Naive B cell (primary cell): ENCODE data around the gene MAP2K2. TPM values are rescaled to one million over a fixed set of nuclear protein-coding genes. Genes with fewer than 3 reads are reported as not detected.
A peak's percentile ranks its signal among the peaks of the same experiment; 100 is the strongest.
"Not testable (repeated sequence)": the region's sequence is repeated elsewhere in the genome, so short reads cannot be mapped to it uniquely, and the experiment has no call there.

Experiments
- ATAC-seq, 2 donors: fragments of 150-1000 bp; cut with Tn5 transposase; 2 replicates each; pipeline ENCODE4 v1.10.0; 2021; ENCODE audit warnings: low read depth in 2 of 2, mild to moderate bottlenecking in 2 of 2, moderate library complexity in 2 of 2
- DNase-seq: peaks from one replicate; pipeline ENCODE4 v3.0.0; 2022
- H3K27ac Mint-ChIP-seq, 6 donors: one replicate each; pipeline ENCODE4 v1.8.0; 2020 to 2022; ENCODE audit warnings: mild to moderate bottlenecking in 6 of 6, mixed read lengths in 6 of 6, moderate library complexity in 5 of 6, inconsistent platforms in 2 of 6
- H3K27me3 Mint-ChIP-seq, 3 donors: one replicate each; pipeline ENCODE4 v1.8.0; 2021 to 2022; ENCODE audit warnings: mixed read lengths in 3 of 3, mild to moderate bottlenecking in 1 of 3
- H3K36me3 Mint-ChIP-seq, 2 donors: one replicate each; pipeline ENCODE4 v1.8.0; 2020 to 2022; ENCODE audit warnings: mixed read lengths in 2 of 2, inconsistent platforms in 1 of 2, mild to moderate bottlenecking in 1 of 2
- H3K4me1 Mint-ChIP-seq, 3 donors: one replicate each; pipeline ENCODE4 v1.8.0; 2020 to 2022; ENCODE audit warnings: mixed read lengths in 3 of 3, inconsistent platforms in 1 of 3, mild to moderate bottlenecking in 1 of 3, moderate library complexity in 1 of 3
- H3K4me3 Mint-ChIP-seq, 8 donors: one replicate each; pipeline ENCODE4 v1.8.0; 2020 to 2022; ENCODE audit warnings: mild to moderate bottlenecking in 8 of 8, mixed read lengths in 8 of 8, moderate library complexity in 8 of 8, inconsistent platforms in 2 of 8
- H3K9me3 Mint-ChIP-seq, 7 donors: one replicate each; pipeline ENCODE4 v1.8.0; 2020 to 2022; ENCODE audit warnings: mixed read lengths in 7 of 7, mild to moderate bottlenecking in 5 of 7, inconsistent platforms in 2 of 7, moderate library complexity in 1 of 7
- polyA plus RNA-seq, 6 donors: library from polyadenylated mRNA; unstranded; fragments of 300-500 nt; fragmentation: Illumina TruSeq; gene quantifications; one replicate each; pipeline ENCODE4 v1.2.3, GENCODE V29; 2021; ENCODE audit warnings: low read depth in 6 of 6

Gene MAP2K2
- polyA plus RNA-seq, 6 donors from 2014 or later: 50.3 to 88.0 (median 69.5) TPM

DNA sequence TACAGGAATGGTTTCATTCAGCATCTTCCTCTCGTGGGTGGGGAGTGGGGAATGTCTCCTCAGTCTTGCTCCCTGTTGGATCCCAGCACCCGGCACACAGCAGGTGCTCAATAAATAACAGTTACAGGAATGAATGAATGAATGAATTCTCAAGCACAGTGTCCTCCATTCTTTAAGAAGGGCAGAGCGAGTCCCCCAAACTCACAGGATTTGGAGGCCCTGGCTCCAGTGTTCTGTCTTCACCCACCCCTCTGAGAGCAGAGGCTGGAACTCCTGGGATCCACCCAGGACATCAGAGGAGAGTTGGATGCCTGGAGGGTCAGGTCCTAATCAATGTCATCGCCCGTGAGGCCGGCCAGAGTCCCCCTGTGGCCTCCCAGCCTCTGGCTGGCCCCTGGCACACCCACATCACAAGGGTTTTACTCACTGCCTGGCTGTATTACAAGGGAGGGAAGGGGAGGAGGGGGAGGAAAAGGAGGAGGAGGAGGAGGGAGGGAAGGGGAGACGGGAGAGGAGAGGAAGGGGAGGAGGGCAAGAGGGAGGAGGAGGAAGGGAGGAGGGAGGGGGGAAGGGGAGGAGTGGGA, 20.8 kb upstream of the MAP2K2 start:
- H3K4me1 Mint-ChIP-seq: peaks cover 2 to 9% (median 9%) of the 10 kb centered on the region in 3 donors
- ATAC-seq: no peak
- H3K9me3 Mint-ChIP-seq: peaks cover 0 to 1% (median 0%) of the 10 kb centered on the region in 7 donors
- H3K27me3 Mint-ChIP-seq: peaks cover 4 to 46% (median 14%) of the 10 kb centered on the region in 3 donors
- no peak for DNase-seq
- H3K27ac Mint-ChIP-seq: peak overlapping the region in 1 of 6 donors; percentile 6
- peak overlapping the region in 1 of 8 donors; percentile 42 for H3K4me3 Mint-ChIP-seq
- no peaks in the 10 kb centered on the region for H3K36me3 Mint-ChIP-seq

GRCh38 chr19:4142916-4143315, 19.0 kb upstream of the MAP2K2 start:
- not testable (repeated sequence) for H3K9me3 Mint-ChIP-seq, H3K4me3 Mint-ChIP-seq, ATAC-seq, DNase-seq, H3K36me3 Mint-ChIP-seq, H3K27ac Mint-ChIP-seq
- peaks cover 8 to 16% (median 14%) of the 10 kb centered on the region in 3 donors for H3K4me1 Mint-ChIP-seq
- peaks cover 4 to 38% (median 9%) of the 10 kb centered on the region in 3 donors for H3K27me3 Mint-ChIP-seq

DNA sequence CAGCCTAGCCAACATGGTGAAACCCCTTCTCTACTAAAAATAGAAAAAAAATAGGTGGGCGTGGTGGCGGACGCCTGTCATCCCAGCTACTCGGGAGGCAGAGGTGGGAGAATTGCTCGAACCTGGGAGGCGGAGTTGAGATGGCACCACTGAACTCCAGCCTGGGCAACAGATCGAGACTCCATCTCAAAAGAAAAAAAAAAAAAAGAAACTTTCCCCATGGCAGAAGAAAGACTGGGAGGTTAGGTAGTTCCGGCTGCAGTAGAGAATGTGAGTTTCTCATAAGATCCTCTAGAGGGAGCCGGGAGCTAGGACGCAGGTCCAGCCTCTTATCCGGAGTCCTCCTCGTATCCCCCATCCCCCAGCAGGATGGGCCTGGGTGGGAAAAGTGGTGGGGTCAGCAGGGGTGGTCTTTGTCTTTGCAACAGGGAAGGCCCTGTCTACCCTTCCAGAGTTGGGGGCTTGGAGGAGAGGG, 16.4 kb upstream of the MAP2K2 start:
- H3K4me1 Mint-ChIP-seq: peaks cover 8 to 16% (median 14%) of the 10 kb centered on the region in 3 donors
- H3K36me3 Mint-ChIP-seq: no peaks in the 10 kb centered on the region
- peak overlapping the region in 1 of 6 donors; percentile 82 for H3K27ac Mint-ChIP-seq
- no peak overlapping the region for H3K4me3 Mint-ChIP-seq
- no peaks in the 10 kb centered on the region for H3K9me3 Mint-ChIP-seq
- ATAC-seq (peak; percentile 80 to 82), DNase-seq (no peak)
- H3K27me3 Mint-ChIP-seq: peaks cover 0 to 20% (median 4%) of the 10 kb centered on the region in 3 donors

- DNase-seq (peak; percentile 75), ATAC-seq (peak; percentile 88 to 89)
- peaks cover 8 to 16% (median 14%) of the 10 kb centered on the region in 3 donors for H3K4me1 Mint-ChIP-seq
- peak overlapping the region in 2 of 6 donors; percentile 6 to 20 for H3K27ac Mint-ChIP-seq
- peaks cover 0 to 18% (median 4%) of the 10 kb centered on the region in 3 donors for H3K27me3 Mint-ChIP-seq
- H3K9me3 Mint-ChIP-seq: no peaks in the 10 kb centered on the region
- peak overlapping the region in 4 of 8 donors; percentile 4 to 38 (median 25) for H3K4me3 Mint-ChIP-seq
- H3K36me3 Mint-ChIP-seq: no peaks in the 10 kb centered on the region
Measured at GRCh38 chr19:4139614-4140236, 15.8 kb upstream of the MAP2K2 start.

DNA sequence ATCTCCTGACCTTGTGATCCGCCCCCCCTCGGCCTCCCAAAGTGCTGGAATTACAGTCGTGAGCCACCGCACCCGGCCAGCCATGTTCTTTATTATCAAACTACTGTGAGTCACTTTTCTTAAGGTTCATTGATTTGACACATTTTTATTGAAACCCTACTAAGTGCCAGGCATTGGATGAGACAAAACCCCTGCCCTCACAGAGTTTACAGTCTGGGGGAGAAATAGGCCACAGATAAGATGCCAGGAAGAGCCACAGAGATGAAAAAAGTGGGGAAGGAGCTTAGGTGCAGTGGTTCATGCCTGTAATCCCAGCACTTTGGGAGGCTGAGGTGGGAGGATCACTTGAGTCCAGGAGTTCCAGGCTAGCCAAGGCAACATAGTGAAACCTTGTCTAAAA, 14.5 kb upstream of the MAP2K2 start:
- Mint-ChIP-seq H3K27ac (no peak overlapping the region), H3K4me3 (no peak overlapping the region), H3K27me3 (peaks cover 0 to 8% (median 0%) of the 10 kb centered on the region in 3 donors), H3K36me3 (no peaks in the 10 kb centered on the region), H3K9me3 (no peaks in the 10 kb centered on the region), H3K4me1 (peaks cover 8 to 16% (median 14%) of the 10 kb centered on the region in 3 donors)
- no peak for ATAC-seq
- DNase-seq: no peak

DNA sequence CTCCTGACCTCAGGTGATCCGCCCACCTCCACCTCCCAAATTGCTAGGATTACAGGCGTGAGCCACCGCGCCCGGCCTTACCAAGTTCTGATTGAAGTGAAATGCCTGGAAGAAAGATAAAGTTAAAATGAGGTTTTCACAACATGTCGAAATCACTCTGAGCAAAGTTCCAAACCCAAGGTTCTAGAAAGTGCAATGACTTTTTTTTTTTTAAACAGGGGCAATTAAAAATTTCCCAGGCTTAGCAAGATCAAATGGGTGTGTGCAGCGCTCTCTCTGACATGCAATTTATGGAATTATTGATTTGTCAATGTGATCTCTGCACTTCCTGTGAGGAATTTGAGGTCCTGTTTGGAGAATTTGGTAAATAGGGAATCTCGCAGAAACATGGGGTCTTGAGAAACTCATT, 12.8 kb upstream of the MAP2K2 start:
- ATAC-seq (no peak), DNase-seq (no peak)
- no peak overlapping the region for H3K4me3 Mint-ChIP-seq
- no peaks in the 10 kb centered on the region for H3K9me3 Mint-ChIP-seq
- no peak overlapping the region for H3K27ac Mint-ChIP-seq
- H3K27me3 Mint-ChIP-seq: peaks cover 0 to 5% (median 0%) of the 10 kb centered on the region in 3 donors
- H3K4me1 Mint-ChIP-seq: peaks cover 8 to 16% (median 14%) of the 10 kb centered on the region in 3 donors
- no peaks in the 10 kb centered on the region for H3K36me3 Mint-ChIP-seq

- H3K9me3 Mint-ChIP-seq, ATAC-seq, H3K27ac Mint-ChIP-seq, H3K4me3 Mint-ChIP-seq, H3K36me3 Mint-ChIP-seq, DNase-seq: not testable (repeated sequence)
- Mint-ChIP-seq H3K4me1 (peaks cover 8 to 13% (median 11%) of the 10 kb centered on the region in 3 donors), H3K27me3 (peaks cover 8 to 14% (median 8%) of the 10 kb centered on the region in 3 donors)
Measured at GRCh38 chr19:4135386-4135785, 11.5 kb upstream of the MAP2K2 start.

DNA sequence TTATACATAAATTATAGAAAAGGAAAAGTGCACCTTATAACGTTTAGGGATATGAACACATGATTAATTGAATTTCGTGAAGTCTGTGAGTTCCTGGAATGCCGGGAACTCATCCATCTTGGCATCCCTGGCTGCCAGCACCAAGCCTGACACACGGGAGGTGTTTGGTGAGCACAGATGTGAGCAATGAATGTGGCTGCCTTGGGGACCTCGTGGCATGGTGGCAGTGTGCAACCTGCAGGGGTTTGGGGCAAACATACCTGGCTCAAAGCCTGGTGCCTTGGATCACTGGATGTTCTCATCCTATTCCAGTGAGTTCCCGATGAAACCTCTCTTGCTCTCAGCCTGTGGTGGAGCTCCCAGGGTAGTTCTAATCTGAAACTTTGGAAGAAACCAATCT, 10.4 kb upstream of the MAP2K2 start:
- H3K4me3 Mint-ChIP-seq: no peak overlapping the region
- peaks cover under 1 to 3% (median 2%) of the 10 kb centered on the region in 3 donors for H3K4me1 Mint-ChIP-seq
- DNase-seq: no peak
- no peak for ATAC-seq
- H3K27me3 Mint-ChIP-seq: peaks cover 8 to 16% (median 8%) of the 10 kb centered on the region in 3 donors
- no peak overlapping the region for H3K27ac Mint-ChIP-seq
- H3K9me3 Mint-ChIP-seq: no peaks in the 10 kb centered on the region
- no peaks in the 10 kb centered on the region for H3K36me3 Mint-ChIP-seq

GRCh38 chr19:4130744-4131438, 7.0 kb upstream of the MAP2K2 start:
- Mint-ChIP-seq H3K4me1 (no peaks in the 10 kb centered on the region), H3K9me3 (no peaks in the 10 kb centered on the region), H3K36me3 (no peaks in the 10 kb centered on the region), H3K27me3 (peaks cover 8 to 16% (median 8%) of the 10 kb centered on the region in 3 donors), H3K27ac (no peak overlapping the region), H3K4me3 (no peak overlapping the region)
- DNase-seq: no peak
- no peak for ATAC-seq

DNA sequence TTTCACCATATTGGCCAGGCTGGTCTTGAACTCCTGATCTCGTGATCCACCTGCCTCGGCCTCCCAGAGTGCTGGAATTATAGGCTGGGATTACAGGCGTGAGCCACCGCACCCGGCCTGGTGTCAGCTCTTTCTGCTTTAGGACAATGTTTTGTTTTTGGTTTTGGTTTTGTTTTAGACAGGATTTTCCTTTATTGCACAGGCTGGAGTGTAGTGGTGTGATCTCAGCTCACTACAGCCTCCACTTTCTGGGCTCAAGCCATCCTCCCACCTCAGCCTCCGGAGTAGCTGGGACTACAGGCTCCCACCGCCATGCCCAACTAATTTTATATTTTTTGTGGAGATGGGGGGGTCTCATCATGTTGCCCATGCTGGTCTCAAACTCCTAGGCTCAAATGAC, 5.1 kb upstream of the MAP2K2 start:
- ATAC-seq, H3K4me1 Mint-ChIP-seq, H3K27ac Mint-ChIP-seq, DNase-seq, H3K4me3 Mint-ChIP-seq, H3K36me3 Mint-ChIP-seq, H3K9me3 Mint-ChIP-seq: not testable (repeated sequence)
- H3K27me3 Mint-ChIP-seq: peaks cover 8 to 16% (median 8%) of the 10 kb centered on the region in 3 donors

DNA sequence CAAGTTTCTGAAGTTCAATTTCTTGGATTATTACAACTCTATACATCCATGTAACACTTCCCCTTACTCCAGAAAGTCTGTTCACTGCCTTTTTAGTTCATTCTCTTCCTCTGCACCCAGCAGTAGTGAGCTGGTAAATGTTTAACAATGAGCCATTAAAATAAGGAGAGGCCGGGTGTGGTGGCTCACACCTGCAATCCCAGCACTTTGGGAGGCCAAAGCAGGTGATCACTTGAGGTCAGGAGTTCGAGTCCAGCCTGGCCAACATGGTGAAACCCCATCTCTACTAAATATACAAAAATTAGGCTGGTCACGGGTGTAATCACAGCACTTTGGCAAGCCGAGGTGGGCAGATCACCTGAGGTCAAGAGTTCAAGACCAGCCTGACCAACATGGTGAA, 3.4 kb upstream of the MAP2K2 start:
- Mint-ChIP-seq H3K4me3 (peak overlapping the region in 1 of 8 donors; percentile 70), H3K27me3 (peaks cover 8 to 11% (median 8%) of the 10 kb centered on the region in 3 donors), H3K4me1 (peaks cover 13 to 17% (median 15%) of the 10 kb centered on the region in 3 donors)
- H3K9me3 Mint-ChIP-seq, ATAC-seq, H3K27ac Mint-ChIP-seq, DNase-seq, H3K36me3 Mint-ChIP-seq: not testable (repeated sequence)

- Mint-ChIP-seq H3K9me3 (no peaks in the 10 kb centered on the region), H3K4me3 (peak overlapping the region; percentile 35 to 97 (median 79)), H3K4me1 (peaks cover 25 to 30% (median 28%) of the 10 kb centered on the region in 3 donors), H3K27me3 (no peaks in the 10 kb centered on the region), H3K27ac (peak overlapping the region in 4 of 6 donors; percentile 69 to 95 (median 92)), H3K36me3 (peaks cover 0 to 2% of the 10 kb centered on the region in 2 donors)
- DNase-seq: no peak
- no peak for ATAC-seq
Measured at GRCh38 chr19:4124638-4125037, 716 bp upstream of the MAP2K2 start.

GRCh38 chr19:4122480-4122879, 1.4 kb downstream of the MAP2K2 start:
- Mint-ChIP-seq H3K27me3 (no peaks in the 10 kb centered on the region), H3K9me3 (no peaks in the 10 kb centered on the region), H3K27ac (peak overlapping the region; percentile 82 to 98 (median 95)), H3K4me3 (peak overlapping the region; percentile 88 to 97 (median 94)), H3K4me1 (peaks cover 29 to 37% (median 31%) of the 10 kb centered on the region in 3 donors), H3K36me3 (peaks cover 0 to 5% of the 10 kb centered on the region in 2 donors)
- no peak for DNase-seq
- no peak for ATAC-seq
